ENCODE results near the gene KRTAP5-3.

The KRTAP5-3 gene, protein sequence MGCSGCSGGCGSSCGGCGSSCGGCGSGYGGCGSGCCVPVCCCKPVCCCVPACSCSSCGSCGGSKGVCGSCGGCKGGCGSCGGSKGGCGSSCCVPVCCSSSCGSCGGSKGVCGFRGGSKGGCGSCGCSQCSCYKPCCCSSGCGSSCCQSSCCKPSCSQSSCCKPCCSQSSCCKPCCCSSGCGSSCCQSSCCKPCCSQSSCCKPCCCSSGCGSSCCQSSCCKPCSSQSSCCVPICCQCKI

DNA sequence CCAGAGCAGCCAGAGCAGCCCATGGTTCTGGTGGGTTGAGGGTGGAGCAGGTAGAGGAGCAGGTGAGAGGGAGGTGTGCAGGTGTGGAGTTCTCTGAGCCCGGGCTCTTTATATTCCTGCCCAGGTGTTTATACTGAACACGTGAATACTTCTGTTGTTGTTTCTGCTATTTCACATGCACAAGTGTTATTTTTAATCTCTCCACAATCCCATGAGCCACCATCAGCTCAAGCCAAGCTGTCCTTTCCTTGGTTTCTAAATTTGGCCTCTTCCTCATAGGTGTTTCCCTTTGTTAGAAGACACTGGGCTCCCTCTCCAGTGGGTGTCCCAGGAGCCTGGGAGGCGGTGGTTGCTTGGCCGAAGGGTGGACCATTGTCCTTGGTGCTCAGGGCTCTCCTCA, at the start of gene KRTAP5-3:
Gene KRTAP5-3 (minus strand): TSS at position 101 of the 400 bp plus-strand sequence. CDS start 78 bp downstream, at position 23.
- no peaks in the 10 kb centered on the region for H3K9me3 Mint-ChIP-seq
- peaks cover 7% of the 10 kb centered on the region for H3K4me1 Mint-ChIP-seq
- H3K4me3 Mint-ChIP-seq: no peak within 1 kb of the TSS
- no peaks in the 10 kb centered on the region for H3K36me3 Mint-ChIP-seq (ENCODE audit: insufficient read depth)
- DNase-seq (ENCODE audit: low spot score in 2 of 2) (no peak), ATAC-seq (replicated peaks; ENCODE audit: extremely low read depth, poor library complexity, severe bottlenecking) (no peak)
- no peak within 1 kb of the TSS for H3K27ac Mint-ChIP-seq (ENCODE audit: low read depth)
- peaks cover 30% of the 10 kb centered on the region for H3K27me3 Mint-ChIP-seq

DNA sequence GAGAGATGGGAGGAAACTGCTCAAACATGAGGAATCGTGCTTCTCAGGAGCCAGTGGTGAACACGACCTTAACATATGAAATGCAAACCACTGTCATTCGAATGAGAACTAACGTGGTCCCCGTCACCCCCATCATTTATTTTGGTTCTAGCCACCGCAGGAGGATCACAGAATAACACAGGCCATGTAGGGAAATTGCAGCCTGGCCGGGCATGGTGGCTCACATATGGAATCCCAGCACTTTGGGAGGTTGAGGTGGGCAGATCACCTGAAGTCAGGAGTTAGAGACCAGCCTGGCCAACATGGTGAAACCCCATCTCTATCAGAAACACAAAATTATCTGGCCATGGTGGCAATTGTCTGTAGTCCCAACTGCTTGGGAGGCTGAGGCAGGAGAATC, 48.4 kb upstream of the KRTAP5-3 start:
- peaks cover 13% of the 10 kb centered on the region for H3K4me1 Mint-ChIP-seq
- H3K4me3 Mint-ChIP-seq: no peak overlapping the region
- no peaks in the 10 kb centered on the region for H3K9me3 Mint-ChIP-seq
- H3K27ac Mint-ChIP-seq (ENCODE audit: low read depth): no peak overlapping the region
- ATAC-seq (replicated peaks; ENCODE audit: extremely low read depth, poor library complexity, severe bottlenecking): no peak
- no peak for DNase-seq (ENCODE audit: low spot score in 2 of 2)
- H3K36me3 Mint-ChIP-seq (ENCODE audit: insufficient read depth): peaks cover 3% of the 10 kb centered on the region
- peaks cover 73% of the 10 kb centered on the region for H3K27me3 Mint-ChIP-seq

DNA sequence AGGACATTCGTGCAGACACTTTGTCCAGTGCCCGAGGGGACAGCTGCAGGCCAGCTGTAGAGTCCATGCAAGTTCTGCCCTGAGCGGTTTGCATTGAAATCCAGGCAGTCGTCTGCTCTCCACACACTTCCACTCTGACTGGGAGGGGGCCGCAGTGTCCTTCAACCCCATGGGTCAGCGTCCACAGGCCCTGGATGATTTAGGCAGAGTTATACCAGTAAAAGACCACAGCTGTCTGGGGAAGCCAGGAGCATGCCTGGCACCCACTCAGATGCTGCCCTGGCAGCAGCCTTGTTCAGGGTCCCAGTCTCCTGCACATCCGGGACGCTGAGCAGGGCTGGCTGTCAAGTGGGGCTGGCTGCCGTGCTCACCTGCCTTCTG, 47.8 kb upstream of the KRTAP5-3 start:
- Mint-ChIP-seq H3K36me3 (ENCODE audit: insufficient read depth) (peaks cover 3% of the 10 kb centered on the region), H3K27me3 (peaks cover 73% of the 10 kb centered on the region), H3K9me3 (no peaks in the 10 kb centered on the region), H3K27ac (ENCODE audit: low read depth) (no peak overlapping the region), H3K4me1 (peaks cover 13% of the 10 kb centered on the region), H3K4me3 (no peak overlapping the region)
- ATAC-seq (replicated peaks; ENCODE audit: extremely low read depth, poor library complexity, severe bottlenecking) (no peak), DNase-seq (ENCODE audit: low spot score in 2 of 2) (no peak)

DNA sequence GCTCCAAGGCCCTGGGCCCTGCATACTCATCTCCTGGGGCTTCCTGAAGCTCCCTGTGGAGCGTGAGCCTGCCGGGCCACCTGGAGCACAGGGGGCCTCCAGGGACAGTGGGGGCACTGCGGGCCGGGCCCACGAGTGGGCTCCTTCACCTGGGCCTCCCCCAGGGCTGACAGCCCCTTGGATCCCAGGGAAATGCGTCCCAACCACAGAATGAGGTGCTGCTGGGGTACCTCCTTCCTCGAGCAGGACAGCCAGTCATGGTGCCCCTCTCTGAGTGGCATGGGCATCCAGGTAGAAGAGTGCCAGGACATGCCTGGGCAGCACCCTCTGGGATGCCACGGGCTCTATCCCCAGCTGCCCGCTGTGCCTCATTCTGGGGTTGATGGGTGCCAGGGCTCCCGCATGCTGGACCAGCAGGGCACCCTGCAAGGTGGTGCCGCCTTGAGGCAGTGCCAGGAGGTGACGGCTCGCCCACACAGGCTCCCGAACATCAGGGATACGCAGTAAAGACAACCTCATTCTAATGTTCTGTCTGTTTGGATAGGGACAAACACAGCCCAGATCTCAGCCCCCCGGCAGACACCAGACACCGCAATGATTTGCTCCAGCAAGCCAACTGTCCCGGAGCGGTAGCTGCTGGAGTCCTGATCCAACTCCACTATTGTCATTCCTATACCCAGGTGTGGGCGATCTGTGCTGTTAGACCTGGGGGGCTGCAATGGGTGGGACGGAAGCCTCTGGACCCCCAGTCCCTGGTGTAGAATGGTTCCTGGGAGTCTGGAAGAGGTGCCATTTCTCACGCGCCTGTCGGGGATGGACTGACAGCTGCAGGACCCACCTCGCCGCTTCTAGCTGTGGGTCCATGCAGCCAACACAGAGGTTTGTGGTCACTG, 47.2 kb upstream of the KRTAP5-3 start:
- Mint-ChIP-seq H3K9me3 (no peaks in the 10 kb centered on the region), H3K4me3 (no peak overlapping the region), H3K4me1 (peaks cover 13% of the 10 kb centered on the region), H3K36me3 (ENCODE audit: insufficient read depth) (peaks cover 3% of the 10 kb centered on the region), H3K27ac (ENCODE audit: low read depth) (no peak overlapping the region), H3K27me3 (peaks cover 70% of the 10 kb centered on the region)
- DNase-seq (ENCODE audit: low spot score in 2 of 2): no peak
- no peak for ATAC-seq (replicated peaks; ENCODE audit: extremely low read depth, poor library complexity, severe bottlenecking)

DNA sequence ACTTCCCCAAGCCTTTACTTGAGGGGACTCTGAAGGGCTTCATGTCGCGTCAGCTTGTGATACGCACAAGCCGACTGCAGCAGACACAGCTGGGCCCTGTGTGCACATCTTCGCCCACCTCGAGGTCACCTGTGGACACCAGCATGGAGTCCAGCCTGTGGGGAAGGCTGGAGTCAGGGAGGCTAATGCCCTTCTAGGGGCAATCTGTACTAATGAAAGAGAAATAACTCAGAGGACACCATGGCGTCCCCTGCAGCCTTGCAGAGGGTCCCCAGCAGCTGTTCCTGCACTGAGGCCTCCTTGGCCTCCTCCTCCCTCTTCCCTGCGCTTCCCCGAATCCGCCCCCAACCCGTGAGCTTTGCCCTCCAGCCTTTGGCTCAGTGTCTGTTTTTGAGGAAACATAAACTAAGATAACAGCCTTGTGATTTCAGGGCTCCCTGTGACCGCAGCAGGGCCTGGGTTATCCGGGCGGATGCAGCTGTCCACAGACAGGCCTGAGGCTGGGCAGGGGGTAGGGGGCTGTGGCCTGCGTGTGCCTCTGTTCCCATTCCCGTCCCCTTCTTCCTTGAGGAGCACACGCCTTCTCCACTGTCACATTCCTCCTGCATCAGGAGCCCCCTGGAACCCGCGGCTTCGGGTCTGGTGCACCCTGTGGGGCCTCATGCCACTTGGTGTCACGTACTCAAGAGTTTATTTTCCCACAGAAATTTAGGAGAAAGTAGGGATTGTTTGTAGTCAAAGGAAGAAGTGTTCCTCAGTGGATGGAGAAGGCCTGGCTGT, 46.3 kb upstream of the KRTAP5-3 start:
- H3K27me3 Mint-ChIP-seq: peaks cover 61% of the 10 kb centered on the region
- no peak overlapping the region for H3K4me3 Mint-ChIP-seq
- DNase-seq (ENCODE audit: low spot score in 2 of 2): no peak
- ATAC-seq (replicated peaks; ENCODE audit: extremely low read depth, poor library complexity, severe bottlenecking): no peak
- peaks cover 3% of the 10 kb centered on the region for H3K36me3 Mint-ChIP-seq (ENCODE audit: insufficient read depth)
- no peak overlapping the region for H3K27ac Mint-ChIP-seq (ENCODE audit: low read depth)
- peaks cover 6% of the 10 kb centered on the region for H3K4me1 Mint-ChIP-seq
- H3K9me3 Mint-ChIP-seq: no peaks in the 10 kb centered on the region

DNA sequence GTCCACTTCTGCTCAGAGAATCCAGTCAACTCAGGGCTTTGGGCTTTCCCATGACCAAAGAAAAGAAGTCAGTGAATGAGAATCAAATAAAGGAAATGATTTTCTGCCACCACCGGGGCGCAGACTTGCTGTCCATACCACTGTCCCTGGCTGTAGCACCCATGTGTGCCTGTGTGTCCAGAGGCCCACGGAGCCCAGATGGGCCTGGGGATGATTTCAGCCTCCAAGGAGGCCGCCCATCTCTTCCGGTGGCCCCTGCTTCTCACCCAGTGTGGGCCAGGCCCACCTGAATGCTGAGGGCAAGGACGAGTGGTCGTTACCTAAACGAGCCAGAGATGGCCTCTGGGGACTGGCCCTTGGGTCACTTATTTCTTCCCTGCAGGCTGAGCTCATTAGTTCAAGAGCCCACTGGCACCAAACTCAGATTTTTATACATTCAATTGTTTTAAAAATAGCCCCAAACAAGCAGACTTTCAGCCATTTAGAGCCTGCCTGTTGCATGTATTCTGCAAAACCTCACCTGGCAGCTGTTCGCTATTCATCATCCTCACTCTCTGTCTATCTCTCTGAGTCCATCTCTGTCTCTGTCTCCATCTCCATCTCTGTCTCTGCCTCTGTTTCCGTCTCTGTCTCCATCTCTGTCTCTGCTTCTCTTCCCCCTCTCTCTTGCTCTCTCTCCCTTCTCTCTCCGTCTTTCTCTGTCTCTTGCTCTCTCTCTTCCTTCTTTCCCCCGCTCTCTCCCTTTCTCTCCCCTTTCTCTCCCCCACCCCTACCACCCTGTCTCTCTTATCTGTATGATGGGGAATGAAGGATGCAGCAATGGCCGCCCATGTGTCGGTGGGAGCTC, 45.5 kb upstream of the KRTAP5-3 start:
- ATAC-seq (replicated peaks; ENCODE audit: extremely low read depth, poor library complexity, severe bottlenecking): no peak
- H3K27ac Mint-ChIP-seq (ENCODE audit: low read depth): no peak overlapping the region
- H3K27me3 Mint-ChIP-seq: peaks cover 53% of the 10 kb centered on the region
- no peaks in the 10 kb centered on the region for H3K4me1 Mint-ChIP-seq
- no peaks in the 10 kb centered on the region for H3K9me3 Mint-ChIP-seq
- peaks cover 3% of the 10 kb centered on the region for H3K36me3 Mint-ChIP-seq (ENCODE audit: insufficient read depth)
- H3K4me3 Mint-ChIP-seq: no peak overlapping the region
- DNase-seq (ENCODE audit: low spot score in 2 of 2): no peak

DNA sequence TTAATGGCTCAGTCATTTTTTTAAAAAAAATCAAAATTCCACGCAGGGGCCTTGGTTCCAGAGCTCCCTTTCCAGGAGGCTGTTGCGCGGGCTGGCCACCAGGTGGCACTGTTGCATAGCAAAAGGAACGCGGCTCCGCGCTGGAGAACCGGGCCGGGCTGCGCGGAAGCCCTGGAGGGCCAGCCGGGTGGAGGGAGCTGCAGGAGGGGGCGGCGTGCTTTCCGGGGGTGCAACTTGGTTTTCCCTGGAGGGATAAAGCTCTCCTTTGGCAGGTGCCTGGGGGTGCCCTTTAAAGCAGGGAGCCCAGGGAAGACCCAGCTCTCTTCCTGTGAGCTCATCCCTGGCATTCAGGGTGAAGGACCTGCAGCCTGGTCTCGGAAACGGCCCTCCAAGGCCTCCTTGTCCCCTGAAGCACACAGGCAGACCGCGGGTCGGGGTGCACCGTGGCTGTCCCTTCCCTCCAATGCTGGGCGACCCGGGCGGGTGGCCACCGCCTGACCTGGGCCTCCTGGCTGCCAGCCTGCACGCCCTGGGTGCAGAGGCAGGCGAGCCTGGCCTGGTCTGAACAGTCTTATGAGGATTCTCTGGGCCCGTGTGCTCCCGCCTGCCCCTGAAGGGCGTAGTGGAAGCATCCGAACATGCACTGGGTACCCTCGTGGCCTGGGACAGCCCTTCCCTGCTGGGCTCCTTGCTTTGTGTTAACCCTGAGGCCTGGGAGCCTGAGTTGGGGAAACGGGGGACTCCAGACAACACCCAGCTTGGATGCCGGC, 44.7 kb upstream of the KRTAP5-3 start:
- Mint-ChIP-seq H3K27ac (ENCODE audit: low read depth) (no peak overlapping the region), H3K4me3 (no peak overlapping the region), H3K36me3 (ENCODE audit: insufficient read depth) (peaks cover 3% of the 10 kb centered on the region), H3K9me3 (no peaks in the 10 kb centered on the region), H3K4me1 (no peaks in the 10 kb centered on the region), H3K27me3 (peaks cover 45% of the 10 kb centered on the region)
- ATAC-seq (replicated peaks; ENCODE audit: extremely low read depth, poor library complexity, severe bottlenecking) (no peak), DNase-seq (ENCODE audit: low spot score in 2 of 2) (peak; percentile 64 to 73)

DNA sequence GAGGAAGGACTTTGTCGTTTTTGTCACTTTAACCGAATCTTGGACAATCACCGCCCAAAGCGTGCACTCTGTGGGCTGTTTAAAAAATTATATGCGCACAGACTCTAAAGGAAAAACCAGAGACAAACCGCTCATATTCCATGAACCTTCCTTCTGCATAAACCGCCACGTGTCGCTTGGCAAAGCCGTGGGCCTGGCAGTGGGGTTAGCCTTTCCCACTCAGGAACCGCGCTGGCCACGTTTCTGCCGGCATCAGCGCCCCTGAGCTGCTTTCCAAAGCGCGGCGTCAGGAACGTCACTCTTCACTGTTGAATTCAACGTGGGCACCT, 44.1 kb upstream of the KRTAP5-3 start:
- Mint-ChIP-seq H3K9me3 (no peaks in the 10 kb centered on the region), H3K27me3 (peaks cover 45% of the 10 kb centered on the region), H3K27ac (ENCODE audit: low read depth) (no peak overlapping the region), H3K4me1 (no peaks in the 10 kb centered on the region), H3K36me3 (ENCODE audit: insufficient read depth) (peaks cover 3% of the 10 kb centered on the region), H3K4me3 (no peak overlapping the region)
- ATAC-seq (replicated peaks; ENCODE audit: extremely low read depth, poor library complexity, severe bottlenecking): no peak
- DNase-seq (ENCODE audit: low spot score in 2 of 2): no peak

DNA sequence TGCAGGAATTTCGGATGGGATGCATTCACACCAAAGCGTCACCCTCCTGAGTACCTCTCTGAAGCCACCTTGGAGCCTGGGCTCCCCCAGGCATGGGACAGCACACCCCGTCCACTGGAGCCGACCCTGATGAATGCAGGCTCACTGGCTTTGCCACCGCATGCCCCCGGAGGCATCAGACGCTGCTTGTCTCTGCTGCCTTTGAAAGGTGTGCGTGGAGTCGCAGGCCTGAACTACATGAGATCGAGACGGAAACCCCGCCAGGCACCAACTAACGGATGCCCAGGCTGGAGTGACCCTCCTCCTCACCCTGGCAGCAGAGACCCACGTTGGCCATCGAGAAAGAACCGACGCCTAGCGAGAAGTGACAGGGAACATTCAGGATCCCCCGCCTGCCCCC, 43.8 kb upstream of the KRTAP5-3 start:
- H3K27ac Mint-ChIP-seq (ENCODE audit: low read depth): no peak overlapping the region
- H3K36me3 Mint-ChIP-seq (ENCODE audit: insufficient read depth): peaks cover 3% of the 10 kb centered on the region
- DNase-seq (ENCODE audit: low spot score in 2 of 2): no peak
- no peaks in the 10 kb centered on the region for H3K4me1 Mint-ChIP-seq
- no peaks in the 10 kb centered on the region for H3K9me3 Mint-ChIP-seq
- ATAC-seq (replicated peaks; ENCODE audit: extremely low read depth, poor library complexity, severe bottlenecking): no peak
- H3K27me3 Mint-ChIP-seq: peaks cover 45% of the 10 kb centered on the region
- no peak overlapping the region for H3K4me3 Mint-ChIP-seq

DNA sequence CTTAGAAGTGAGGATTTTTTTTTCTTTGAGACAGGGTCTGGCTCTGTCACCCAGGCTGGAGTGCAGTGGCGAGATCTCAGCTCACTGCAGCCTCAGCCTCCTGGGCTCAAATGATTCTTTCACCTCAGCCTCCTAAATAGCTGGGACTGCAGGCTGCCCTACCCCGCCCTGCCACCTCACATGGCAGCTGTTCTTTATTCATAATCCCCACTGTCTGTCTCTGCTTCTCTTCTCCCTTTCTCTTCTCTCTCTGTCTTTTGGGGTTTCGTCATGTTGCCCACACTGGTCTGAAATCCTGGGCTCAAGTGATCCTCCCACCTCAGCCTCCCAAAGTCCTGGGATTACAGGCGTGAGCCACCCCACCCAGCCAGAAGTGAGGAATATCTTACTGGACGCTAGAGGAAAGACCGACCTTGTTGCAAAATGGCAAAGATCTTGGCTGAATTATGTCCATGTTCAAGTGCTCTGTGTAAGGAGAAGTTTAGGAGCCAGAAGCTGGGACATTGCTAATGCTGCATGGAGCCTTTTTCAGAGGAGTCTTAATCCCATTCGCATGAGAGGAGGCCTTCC, 43.2 kb upstream of the KRTAP5-3 start:
- no peak overlapping the region for H3K4me3 Mint-ChIP-seq
- H3K27me3 Mint-ChIP-seq: peaks cover 42% of the 10 kb centered on the region
- no peaks in the 10 kb centered on the region for H3K4me1 Mint-ChIP-seq
- no peaks in the 10 kb centered on the region for H3K9me3 Mint-ChIP-seq
- peaks cover 3% of the 10 kb centered on the region for H3K36me3 Mint-ChIP-seq (ENCODE audit: insufficient read depth)
- no peak overlapping the region for H3K27ac Mint-ChIP-seq (ENCODE audit: low read depth)
- DNase-seq (ENCODE audit: low spot score in 2 of 2) (no peak), ATAC-seq (replicated peaks; ENCODE audit: extremely low read depth, poor library complexity, severe bottlenecking) (no peak)

DNA sequence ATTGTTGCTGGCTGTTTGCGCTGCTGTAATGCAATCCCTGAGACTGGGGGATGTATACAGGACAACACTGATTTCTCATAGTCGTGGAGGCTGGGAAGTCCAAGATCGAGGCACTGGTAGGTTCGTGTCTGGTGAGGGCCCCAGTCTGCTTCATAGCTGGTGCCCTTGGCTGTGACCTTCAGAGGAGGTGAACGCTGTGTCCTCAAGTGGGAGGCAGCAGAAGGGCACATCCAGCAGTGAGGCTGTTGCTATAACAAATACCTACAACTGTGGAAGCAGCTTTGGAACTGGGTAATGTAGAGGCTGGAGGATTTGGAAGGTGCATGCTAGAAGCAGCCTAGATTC, 42.6 kb upstream of the KRTAP5-3 start:
- Mint-ChIP-seq H3K27ac (ENCODE audit: low read depth) (no peak overlapping the region), H3K4me1 (no peaks in the 10 kb centered on the region), H3K27me3 (peaks cover 36% of the 10 kb centered on the region), H3K36me3 (ENCODE audit: insufficient read depth) (peaks cover 3% of the 10 kb centered on the region), H3K4me3 (no peak overlapping the region), H3K9me3 (no peaks in the 10 kb centered on the region)
- DNase-seq (ENCODE audit: low spot score in 2 of 2) (no peak), ATAC-seq (replicated peaks; ENCODE audit: extremely low read depth, poor library complexity, severe bottlenecking) (no peak)

Data from central memory CD8-positive, alpha-beta T cell (primary cell).